GM12801 (cell line): ENCODE data around the gene EIF3A.

Experiments
- CTCF ChIP-seq: IDR thresholded peaks from one replicate; pipeline ENCODE4 v1.5.1; 2011; ENCODE audit warnings: control low read depth; ENCODE audit not compliant: insufficient read length; ENCODE audit errors: extremely low read depth

The EIF3A gene

GRCh38 chr10:119080521-119081259 lies at the start of gene EIF3A:
Gene EIF3A (minus strand): TSS chr10:119080817. CDS start chr10:119080676, 141 bp downstream.
- TF ChIP-seq CTCF, result no peak

- TF ChIP-seq CTCF, result no peak
These were observed 49.1 kb upstream of the EIF3A start for GRCh38 chr10:119129721-119130120.

- TF ChIP-seq CTCF, result no peak
These were observed 45.3 kb upstream of the EIF3A start for GRCh38 chr10:119125942-119126341.

GRCh38 chr10:119120875-119121274 lies 40.3 kb upstream of the EIF3A start:
- no peak for TF ChIP-seq CTCF

GRCh38 chr10:119120413-119120867 lies 39.8 kb upstream of the EIF3A start:
- TF ChIP-seq CTCF, result no peak

GRCh38 chr10:119119400-119119799 lies 38.8 kb upstream of the EIF3A start:
- TF ChIP-seq CTCF, result no peak

- TF ChIP-seq CTCF, result no peak
These were observed 37.6 kb upstream of the EIF3A start for GRCh38 chr10:119118231-119118630.
